ENCODE results near the gene PRKRA.
"Not testable (repeated sequence)": the region's sequence is repeated elsewhere in the genome, so short reads cannot be mapped to it uniquely, and the experiment has no call there.

Gene PRKRA

GRCh38 chr2:178450774-178451525, at the start of gene PRKRA, which contains the start of gene PJVK:
Gene PRKRA (minus strand): TSS chr2:178451175. CDS start chr2:178451030, 145 bp downstream.
Gene PJVK (plus strand): TSS chr2:178451378. CDS start chr2:178453410, 2,032 bp downstream.
- peak; percentile 96 for DNase-seq

- no peak for DNase-seq
Measured at GRCh38 chr2:178499640-178500039, 48.7 kb upstream of the PRKRA start.

GRCh38 chr2:178498137-178498536, 47.2 kb upstream of the PRKRA start:
- DNase-seq, result no peak

GRCh38 chr2:178496049-178496448, 45.1 kb upstream of the PRKRA start:
- DNase-seq, result no peak

GRCh38 chr2:178491612-178492011, 40.6 kb upstream of the PRKRA start:
- DNase-seq, result no peak

GRCh38 chr2:178485356-178485755, 34.4 kb upstream of the PRKRA start:
- DNase-seq, result no peak

- DNase-seq, result peak; percentile 53
Measured at GRCh38 chr2:178484245-178485041, 33.5 kb upstream of the PRKRA start.

- no peak for DNase-seq
Measured at GRCh38 chr2:178482437-178482836, 31.5 kb upstream of the PRKRA start.

GRCh38 chr2:178480227-178481181, 29.5 kb upstream of the PRKRA start, which contains the start of gene PLEKHA3:
Gene PLEKHA3 (plus strand): TSS chr2:178480457. CDS start chr2:178480870, 413 bp downstream.
- DNase-seq, result peak; percentile 90

- peak; percentile 64 for DNase-seq
Measured at GRCh38 chr2:178479758-178480226, 28.8 kb upstream of the PRKRA start.

- DNase-seq, result no peak
Measured at GRCh38 chr2:178479275-178479616, 28.3 kb upstream of the PRKRA start.

- DNase-seq, result peak; percentile 86
Measured at GRCh38 chr2:178478439-178479274, 27.7 kb upstream of the PRKRA start, which contains the start of gene FKBP7. Gene FKBP7 (minus strand): TSS chr2:178478600. CDS start chr2:178478499, 101 bp downstream.

GRCh38 chr2:178478130-178478438, 27.1 kb upstream of the PRKRA start:
- peak; percentile 69 for DNase-seq

GRCh38 chr2:178477443-178478129, 26.6 kb upstream of the PRKRA start:
- peak; percentile 45 for DNase-seq

GRCh38 chr2:178476477-178476876, 25.5 kb upstream of the PRKRA start:
- no peak for DNase-seq

- no peak for DNase-seq
Measured at GRCh38 chr2:178474560-178474959, 23.6 kb upstream of the PRKRA start.

GRCh38 chr2:178473931-178474330, 23.0 kb upstream of the PRKRA start:
- DNase-seq, result no peak

GRCh38 chr2:178473373-178473772, 22.4 kb upstream of the PRKRA start:
- no peak for DNase-seq

GRCh38 chr2:178471313-178471712, 20.3 kb upstream of the PRKRA start:
- not testable (repeated sequence) for DNase-seq

GRCh38 chr2:178469219-178469849, 18.4 kb upstream of the PRKRA start:
- DNase-seq, result no peak
